CD14-positive monocyte (primary cell): ENCODE data around the gene SLC35E4. TPM values are rescaled to one million over a fixed set of nuclear protein-coding genes. Genes with fewer than 3 reads are reported as not detected.
"Not testable (repeated sequence)": the region's sequence is repeated elsewhere in the genome, so short reads cannot be mapped to it uniquely, and the experiment has no call there.

Experiments used
- DNase-seq, 3 donors: peaks; one replicate each; pipeline ENCODE4 v3.0.0-alpha.2; 2011 to 2022
- H2AFZ ChIP-seq: 2 replicates; pipeline ENCODE4 v1.6.0; 2012; ENCODE audit warnings: mild to moderate bottlenecking, low read depth, low read length, inconsistent platforms; ENCODE audit not compliant: insufficient read depth, poor library complexity, severe bottlenecking
- H3K27ac ChIP-seq, 2 donors: 1 replicate in 1 of 2; 2 replicates in 1 of 2; pipeline ENCODE4 v1.5.1; 2012 to 2013; ENCODE audit warnings: low read length in 2 of 2, control low read depth in 1 of 2, inconsistent platforms in 1 of 2, low read depth in 1 of 2, mild to moderate bottlenecking in 1 of 2
- H3K27me3 ChIP-seq, 2 donors: one replicate each; pipeline versions ENCODE4 v1.6.0 to v1.6.1; 2011 to 2013; ENCODE audit warnings: low read length in 2 of 2; ENCODE audit not compliant: control insufficient read depth in 2 of 2, insufficient read depth in 2 of 2
- H3K36me3 ChIP-seq, 2 donors: replicated peaks in 1 of 2; 1 replicate in 1 of 2; 2 replicates in 1 of 2; pipeline versions ENCODE4 v1.5.1 to v1.6.1; 2012 to 2013; ENCODE audit warnings: low read length in 2 of 2, control low read depth in 1 of 2, inconsistent platforms in 1 of 2, mild to moderate bottlenecking in 1 of 2; ENCODE audit not compliant: insufficient read depth in 2 of 2, control insufficient read depth in 1 of 2
- H3K4me1 ChIP-seq, 2 donors: 1 replicate in 1 of 2; 2 replicates in 1 of 2; pipeline versions ENCODE4 v1.5.1 to v1.6.1; 2012 to 2013; ENCODE audit warnings: low read length in 2 of 2, control low read depth in 1 of 2, inconsistent platforms in 1 of 2, mild to moderate bottlenecking in 1 of 2, moderate library complexity in 1 of 2; ENCODE audit not compliant: insufficient read depth in 2 of 2, control insufficient read depth in 1 of 2
- H3K4me2 ChIP-seq: replicated peaks from 2 replicates; pipeline ENCODE3; 2012; ENCODE audit warnings: low read length, moderate library complexity, mild to moderate bottlenecking; ENCODE audit not compliant: poor library complexity, severe bottlenecking; ENCODE audit errors: extremely low read depth
- H3K4me3 ChIP-seq, 3 experiments: fragments of 200-600 bp in 1 of 3; sonication (generic) in 1 of 3; replicated peaks in 1 of 3; 1 replicate in 2 of 3; 2 replicates in 1 of 3; pipeline ENCODE4 v1.5.1; 2011 to 2013; ENCODE audit warnings: low read length in 3 of 3, mild to moderate bottlenecking in 3 of 3, control low read depth in 2 of 3, low read depth in 2 of 3, inconsistent platforms in 1 of 3, moderate library complexity in 1 of 3
- H3K79me2 ChIP-seq: 2 replicates; pipeline ENCODE4 v1.6.0; 2012; ENCODE audit warnings: mild to moderate bottlenecking, control low read depth, inconsistent platforms, low read length, moderate library complexity; ENCODE audit not compliant: insufficient read depth
- H3K9ac ChIP-seq: 2 replicates; pipeline ENCODE4 v1.6.0; 2017; ENCODE audit warnings: low read length, mild to moderate bottlenecking; ENCODE audit not compliant: insufficient read depth, poor library complexity, severe bottlenecking
- H3K9me3 ChIP-seq, 2 donors: replicated peaks in 1 of 2; 1 replicate in 1 of 2; 2 replicates in 1 of 2; pipeline versions ENCODE4 v1.5.1 to v1.6.1; 2012 to 2013; ENCODE audit warnings: low read length in 2 of 2, control low read depth in 1 of 2; ENCODE audit not compliant: control insufficient read depth in 1 of 2, insufficient read depth in 1 of 2
- H4K20me1 ChIP-seq: 2 replicates; pipeline ENCODE4 v1.6.0; 2012; ENCODE audit warnings: mild to moderate bottlenecking, low read length, control low read depth, moderate library complexity; ENCODE audit not compliant: insufficient read depth
- H3K27ac Mint-ChIP-seq, 7 donors: one replicate each; pipeline ENCODE4 v1.8.0; 2020; ENCODE audit warnings: mild to moderate bottlenecking in 7 of 7, mixed read lengths in 7 of 7, moderate library complexity in 6 of 7, inconsistent platforms in 2 of 7
- H3K27me3 Mint-ChIP-seq, 3 donors: one replicate each; pipeline ENCODE4 v1.8.0; 2021 to 2022; ENCODE audit warnings: low read depth in 3 of 3, mild to moderate bottlenecking in 3 of 3, mixed read lengths in 3 of 3, moderate library complexity in 3 of 3, inconsistent platforms in 1 of 3
- H3K36me3 Mint-ChIP-seq, 2 donors: one replicate each; pipeline ENCODE4 v1.8.0; 2020; ENCODE audit warnings: mixed read lengths in 2 of 2, inconsistent platforms in 1 of 2, mild to moderate bottlenecking in 1 of 2
- H3K4me1 Mint-ChIP-seq: one replicate; pipeline ENCODE4 v1.8.0; 2020; ENCODE audit warnings: mild to moderate bottlenecking, mixed read lengths
- H3K4me3 Mint-ChIP-seq, 2 donors: one replicate each; pipeline ENCODE4 v1.8.0; 2020; ENCODE audit warnings: mild to moderate bottlenecking in 2 of 2, mixed read lengths in 2 of 2, moderate library complexity in 1 of 2
- H3K9me3 Mint-ChIP-seq, 7 donors: one replicate each; pipeline ENCODE4 v1.8.0; 2020 to 2022; ENCODE audit warnings: mixed read lengths in 7 of 7, mild to moderate bottlenecking in 6 of 7, moderate library complexity in 6 of 7, inconsistent platforms in 2 of 7
- WGBS: methylation state at CpG from one replicate; pipeline ENCODE4 v1.1.5; 2013; ENCODE audit warnings: missing lambda C conversion rate; ENCODE audit not compliant: insufficient coverage; 5-methylcytosine and 5-hydroxymethylcytosine counted together
- intact Hi-C, 2 donors: fragments of 100-400 bp; cut with micrococcal nuclease; formaldehyde crosslinking; loops; one replicate each; pipeline versions ENCODE4 v1.15.0 to v1.15.1; 2023
- polyA plus RNA-seq, 3 donors: library from polyadenylated mRNA; depleted of rRNA in 1 of 3; unstranded in 2 of 3; stranded (reverse) in 1 of 3; fragments of 300-500 nt in 2 of 3; fragments of >200 nt in 1 of 3; fragmentation: Illumina TruSeq in 2 of 3; gene quantifications; 1 replicate in 2 of 3; 2 replicates in 1 of 3; pipeline ENCODE4 v1.2.3, GENCODE V29; 2012 to 2021
- TF ChIP-seq, protein P1 (sequence below): fragments of 200-600 bp; IDR thresholded peaks from one replicate; pipeline ENCODE4 v1.8.0; 2022; ENCODE audit warnings: antibody characterized with exemption, mild to moderate bottlenecking

Gene SLC35E4
- polyA plus RNA-seq, 3 donors = 1.4 to 2.4 (median 1.6) TPM

DNA sequence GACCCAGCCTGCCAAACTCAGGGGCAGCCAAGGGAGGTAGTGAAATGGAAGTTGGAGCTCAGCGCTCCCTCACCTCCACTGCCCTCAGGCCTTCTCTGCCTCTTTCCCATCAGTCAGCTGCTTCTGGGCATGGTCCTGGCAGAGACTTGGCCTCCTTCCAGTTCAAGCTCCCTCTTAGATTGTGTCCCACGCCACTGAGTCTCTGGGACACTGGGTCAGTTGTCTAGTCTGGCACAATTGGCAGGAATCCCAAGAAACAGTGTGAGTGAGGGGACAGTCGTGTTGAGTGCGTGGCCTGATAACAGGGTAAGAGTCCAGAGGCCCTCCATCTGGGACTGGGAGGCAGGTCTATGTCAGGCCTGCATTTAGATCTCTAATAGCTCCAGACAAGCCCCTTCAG is 7.1 kb upstream of the SLC35E4 start:
- 60% methylated on average over 1 of the region's 4 CpGs for WGBS
- no peaks in the 10 kb centered on the region for H3K9me3 ChIP-seq

GRCh38 chr22:30631469-30631868 is 4.1 kb upstream of the SLC35E4 start:
- H3K36me3 ChIP-seq, H3K27me3 Mint-ChIP-seq, H3K9me3 ChIP-seq, H4K20me1 ChIP-seq, H3K4me3 Mint-ChIP-seq, H3K27me3 ChIP-seq, H2AFZ ChIP-seq, H3K36me3 Mint-ChIP-seq, H3K4me2 ChIP-seq, H3K4me3 ChIP-seq, H3K79me2 ChIP-seq, H3K9me3 Mint-ChIP-seq, H3K9ac ChIP-seq, H3K27ac ChIP-seq, DNase-seq, H3K27ac Mint-ChIP-seq, intact Hi-C loops: not testable (repeated sequence)
- peaks cover 31% of the 10 kb centered on the region for H3K4me1 Mint-ChIP-seq
- H3K4me1 ChIP-seq = peaks cover 20 to 31% of the 10 kb centered on the region in 2 donors
- WGBS = no CpG with 5 or more reads among the region's 31 CpGs

More for the DNA sequence above, 7.1 kb upstream of the SLC35E4 start:
- no peak for DNase-seq
- no peak overlapping the region for H3K9ac ChIP-seq
- no peak overlapping the region for H3K4me2 ChIP-seq
- no peak overlapping the region for H3K4me3 ChIP-seq
- Mint-ChIP-seq H3K9me3 (no peaks in the 10 kb centered on the region), H3K4me1 (peaks cover 12% of the 10 kb centered on the region), H3K27me3 (peaks cover 0 to 6% (median 2%) of the 10 kb centered on the region in 3 donors), H3K36me3 (no peaks in the 10 kb centered on the region), H3K27ac (peak overlapping the region in 1 of 7 donors; percentile 22), H3K4me3 (no peak overlapping the region)
- intact Hi-C loops = no loop called here
- H3K27ac ChIP-seq = no peak overlapping the region
- H3K4me1 ChIP-seq = peaks cover 0 to 7% of the 10 kb centered on the region in 2 donors
- H3K27me3 ChIP-seq = no peaks in the 10 kb centered on the region
- no peaks in the 10 kb centered on the region for H3K36me3 ChIP-seq
- H2AFZ ChIP-seq = no peak overlapping the region
- no peaks in the 10 kb centered on the region for H4K20me1 ChIP-seq
- TF ChIP-seq, protein P1, sequence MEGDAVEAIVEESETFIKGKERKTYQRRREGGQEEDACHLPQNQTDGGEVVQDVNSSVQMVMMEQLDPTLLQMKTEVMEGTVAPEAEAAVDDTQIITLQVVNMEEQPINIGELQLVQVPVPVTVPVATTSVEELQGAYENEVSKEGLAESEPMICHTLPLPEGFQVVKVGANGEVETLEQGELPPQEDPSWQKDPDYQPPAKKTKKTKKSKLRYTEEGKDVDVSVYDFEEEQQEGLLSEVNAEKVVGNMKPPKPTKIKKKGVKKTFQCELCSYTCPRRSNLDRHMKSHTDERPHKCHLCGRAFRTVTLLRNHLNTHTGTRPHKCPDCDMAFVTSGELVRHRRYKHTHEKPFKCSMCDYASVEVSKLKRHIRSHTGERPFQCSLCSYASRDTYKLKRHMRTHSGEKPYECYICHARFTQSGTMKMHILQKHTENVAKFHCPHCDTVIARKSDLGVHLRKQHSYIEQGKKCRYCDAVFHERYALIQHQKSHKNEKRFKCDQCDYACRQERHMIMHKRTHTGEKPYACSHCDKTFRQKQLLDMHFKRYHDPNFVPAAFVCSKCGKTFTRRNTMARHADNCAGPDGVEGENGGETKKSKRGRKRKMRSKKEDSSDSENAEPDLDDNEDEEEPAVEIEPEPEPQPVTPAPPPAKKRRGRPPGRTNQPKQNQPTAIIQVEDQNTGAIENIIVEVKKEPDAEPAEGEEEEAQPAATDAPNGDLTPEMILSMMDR = no peak
- no peaks in the 10 kb centered on the region for H3K79me2 ChIP-seq
